BLaER1 (cell line): ENCODE measurements around the gene OR51B2.

Experiments
- H3K27ac ChIP-seq: shearing (Covaris generic); formaldehyde crosslinking; 2 replicates; pipeline ENCODE4 v1.8.1; 2022
- H3K27me3 ChIP-seq: shearing (Covaris generic); formaldehyde crosslinking; 2 replicates; pipeline ENCODE4 v1.8.1; 2022
- H3K36me3 ChIP-seq: shearing (Covaris generic); formaldehyde crosslinking; 2 replicates; pipeline ENCODE4 v1.8.1; 2022
- H3K4me1 ChIP-seq: shearing (Covaris generic); formaldehyde crosslinking; 2 replicates; pipeline ENCODE4 v1.8.1; 2022
- H3K4me2 ChIP-seq: shearing (Covaris generic); formaldehyde crosslinking; 2 replicates; pipeline ENCODE4 v1.8.1; 2022
- H3K4me3 ChIP-seq: shearing (Covaris generic); formaldehyde crosslinking; 2 replicates; pipeline ENCODE4 v1.8.1; 2022
- H3K9ac ChIP-seq: shearing (Covaris generic); formaldehyde crosslinking; 2 replicates; pipeline ENCODE4 v1.8.1; 2022
- H3K9me3 ChIP-seq: shearing (Covaris generic); formaldehyde crosslinking; 2 replicates; pipeline ENCODE4 v1.8.1; 2022
- H4K20me1 ChIP-seq: shearing (Covaris generic); formaldehyde crosslinking; 2 replicates; pipeline ENCODE4 v1.8.1; 2022
- Cebpa-rat ChIP-seq: shearing (Covaris generic); IDR thresholded peaks from 2 replicates; pipeline ENCODE4 v1.8.1; 2022

Gene OR51B2

GRCh38 chr11:5283882-5284281, 40.2 kb downstream of the OR51B2 start:
- Histone ChIP-seq H3K4me1 (no peaks in the 10 kb centered on the region), H3K9ac (no peak overlapping the region), H3K27me3 (no peaks in the 10 kb centered on the region), H3K4me2 (no peak overlapping the region), H3K36me3 (no peaks in the 10 kb centered on the region), H4K20me1 (no peaks in the 10 kb centered on the region), H3K9me3 (no peaks in the 10 kb centered on the region), H3K4me3 (no peak overlapping the region), H3K27ac (no peak overlapping the region)
- TF ChIP-seq Cebpa-rat: no peak

GRCh38 chr11:5283086-5283485, 41.0 kb downstream of the OR51B2 start:
- no peak overlapping the region for H3K9ac ChIP-seq
- no peak overlapping the region for H3K4me2 ChIP-seq
- H3K27ac ChIP-seq: no peak overlapping the region
- H4K20me1 ChIP-seq: no peaks in the 10 kb centered on the region
- no peaks in the 10 kb centered on the region for H3K27me3 ChIP-seq
- H3K9me3 ChIP-seq: no peaks in the 10 kb centered on the region
- H3K36me3 ChIP-seq: no peaks in the 10 kb centered on the region
- H3K4me3 ChIP-seq: no peak overlapping the region
- no peaks in the 10 kb centered on the region for H3K4me1 ChIP-seq
- no peak for TF ChIP-seq Cebpa-rat

GRCh38 chr11:5282628-5283027, 41.5 kb downstream of the OR51B2 start:
- no peak overlapping the region for H3K4me3 ChIP-seq
- no peak overlapping the region for H3K4me2 ChIP-seq
- no peaks in the 10 kb centered on the region for H3K36me3 ChIP-seq
- H3K27me3 ChIP-seq: no peaks in the 10 kb centered on the region
- H4K20me1 ChIP-seq: no peaks in the 10 kb centered on the region
- no peaks in the 10 kb centered on the region for H3K4me1 ChIP-seq
- no peaks in the 10 kb centered on the region for H3K9me3 ChIP-seq
- no peak overlapping the region for H3K27ac ChIP-seq
- no peak for TF ChIP-seq Cebpa-rat
- H3K9ac ChIP-seq: no peak overlapping the region

- no peaks in the 10 kb centered on the region for H3K36me3 ChIP-seq
- TF ChIP-seq Cebpa-rat: no peak
- no peaks in the 10 kb centered on the region for H3K27me3 ChIP-seq
- H3K9me3 ChIP-seq: no peaks in the 10 kb centered on the region
- H3K4me2 ChIP-seq: no peak overlapping the region
- H3K9ac ChIP-seq: no peak overlapping the region
- no peaks in the 10 kb centered on the region for H3K4me1 ChIP-seq
- no peak overlapping the region for H3K4me3 ChIP-seq
- no peak overlapping the region for H3K27ac ChIP-seq
- no peaks in the 10 kb centered on the region for H4K20me1 ChIP-seq
Observed at GRCh38 chr11:5281596-5281995, 42.5 kb downstream of the OR51B2 start.

- no peak overlapping the region for H3K4me3 ChIP-seq
- H3K4me2 ChIP-seq: no peak overlapping the region
- H3K27ac ChIP-seq: no peak overlapping the region
- no peaks in the 10 kb centered on the region for H3K36me3 ChIP-seq
- H3K9me3 ChIP-seq: no peaks in the 10 kb centered on the region
- H3K4me1 ChIP-seq: no peaks in the 10 kb centered on the region
- no peaks in the 10 kb centered on the region for H3K27me3 ChIP-seq
- no peaks in the 10 kb centered on the region for H4K20me1 ChIP-seq
- no peak overlapping the region for H3K9ac ChIP-seq
- TF ChIP-seq Cebpa-rat: no peak
Observed at GRCh38 chr11:5280582-5281102, 43.5 kb downstream of the OR51B2 start.

GRCh38 chr11:5279471-5280090, 44.5 kb downstream of the OR51B2 start:
- H3K9ac ChIP-seq: no peak overlapping the region
- H3K27ac ChIP-seq: no peak overlapping the region
- no peak overlapping the region for H3K4me2 ChIP-seq
- no peak overlapping the region for H3K4me3 ChIP-seq
- no peaks in the 10 kb centered on the region for H3K4me1 ChIP-seq
- no peaks in the 10 kb centered on the region for H3K27me3 ChIP-seq
- H3K9me3 ChIP-seq: no peaks in the 10 kb centered on the region
- H3K36me3 ChIP-seq: no peaks in the 10 kb centered on the region
- TF ChIP-seq Cebpa-rat: no peak
- H4K20me1 ChIP-seq: no peaks in the 10 kb centered on the region

- no peak for TF ChIP-seq Cebpa-rat
- Histone ChIP-seq H3K4me1 (no peaks in the 10 kb centered on the region), H3K4me2 (no peak overlapping the region), H3K27ac (no peak overlapping the region), H4K20me1 (no peaks in the 10 kb centered on the region), H3K36me3 (no peaks in the 10 kb centered on the region), H3K9me3 (no peaks in the 10 kb centered on the region), H3K4me3 (no peak overlapping the region), H3K27me3 (no peaks in the 10 kb centered on the region), H3K9ac (no peak overlapping the region)
Observed at GRCh38 chr11:5277807-5278382, 46.2 kb downstream of the OR51B2 start.

GRCh38 chr11:5276697-5277096, 47.4 kb downstream of the OR51B2 start:
- Histone ChIP-seq H3K4me2 (no peak overlapping the region), H3K27ac (no peak overlapping the region)

GRCh38 chr11:5275369-5276110, 48.6 kb downstream of the OR51B2 start:
- Histone ChIP-seq H3K4me3 (no peak overlapping the region), H3K9ac (no peak overlapping the region), H3K4me1 (no peaks in the 10 kb centered on the region), H3K27me3 (no peaks in the 10 kb centered on the region), H3K4me2 (no peak overlapping the region), H3K36me3 (no peaks in the 10 kb centered on the region), H4K20me1 (no peaks in the 10 kb centered on the region), H3K9me3 (no peaks in the 10 kb centered on the region), H3K27ac (no peak overlapping the region)
- TF ChIP-seq Cebpa-rat: no peak

More at GRCh38 chr11:5276697-5277096, 47.4 kb downstream of the OR51B2 start:
- Histone ChIP-seq H3K27me3 (no peaks in the 10 kb centered on the region), H3K4me3 (no peak overlapping the region), H3K9ac (no peak overlapping the region), H3K4me1 (no peaks in the 10 kb centered on the region), H3K36me3 (no peaks in the 10 kb centered on the region), H3K9me3 (no peaks in the 10 kb centered on the region), H4K20me1 (no peaks in the 10 kb centered on the region)
- no peak for TF ChIP-seq Cebpa-rat

- Histone ChIP-seq H3K27me3 (no peaks in the 10 kb centered on the region), H3K4me1 (no peaks in the 10 kb centered on the region), H3K9ac (no peak overlapping the region), H3K9me3 (no peaks in the 10 kb centered on the region), H3K27ac (no peak overlapping the region), H4K20me1 (no peaks in the 10 kb centered on the region), H3K36me3 (no peaks in the 10 kb centered on the region), H3K4me2 (no peak overlapping the region), H3K4me3 (no peak overlapping the region)
- TF ChIP-seq Cebpa-rat: no peak
Observed at GRCh38 chr11:5274395-5274794, 49.7 kb downstream of the OR51B2 start.
